Stimulated activated CD4-positive, alpha-beta T cell treated with anti-CD3 and anti-CD28 coated beads, Interleukin-15, amount 100 ng/mL, for 48 hours (primary cell): Measurements from ENCODE around the gene TSHZ2.

ENCODE experiments used
- DNase-seq, 2 donors: peaks; one replicate each; pipeline ENCODE4 v3.0.0-alpha.2; 2020; ENCODE audit warnings: low read depth in 2 of 2

TSHZ2 gene

DNA sequence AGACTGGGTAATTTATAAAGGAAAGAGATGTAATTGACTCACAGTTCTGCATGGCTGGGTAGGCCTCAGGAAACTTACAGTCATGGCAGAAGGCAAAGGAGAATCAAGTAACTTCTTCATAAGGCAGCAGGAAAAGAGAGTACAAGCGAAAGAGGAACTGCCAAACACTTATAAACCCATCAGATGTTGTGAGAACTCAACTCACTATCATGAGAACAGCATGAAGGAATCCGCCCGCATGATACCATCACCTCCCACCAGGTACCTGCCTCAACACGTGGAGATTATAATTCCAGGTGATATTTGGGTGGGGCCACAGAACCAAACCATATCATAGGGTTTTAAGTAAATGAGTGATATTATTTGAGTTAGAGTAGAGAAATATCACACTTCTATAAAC lies 189.3 kb downstream of the TSHZ2 start:
- no peak for DNase-seq

DNA sequence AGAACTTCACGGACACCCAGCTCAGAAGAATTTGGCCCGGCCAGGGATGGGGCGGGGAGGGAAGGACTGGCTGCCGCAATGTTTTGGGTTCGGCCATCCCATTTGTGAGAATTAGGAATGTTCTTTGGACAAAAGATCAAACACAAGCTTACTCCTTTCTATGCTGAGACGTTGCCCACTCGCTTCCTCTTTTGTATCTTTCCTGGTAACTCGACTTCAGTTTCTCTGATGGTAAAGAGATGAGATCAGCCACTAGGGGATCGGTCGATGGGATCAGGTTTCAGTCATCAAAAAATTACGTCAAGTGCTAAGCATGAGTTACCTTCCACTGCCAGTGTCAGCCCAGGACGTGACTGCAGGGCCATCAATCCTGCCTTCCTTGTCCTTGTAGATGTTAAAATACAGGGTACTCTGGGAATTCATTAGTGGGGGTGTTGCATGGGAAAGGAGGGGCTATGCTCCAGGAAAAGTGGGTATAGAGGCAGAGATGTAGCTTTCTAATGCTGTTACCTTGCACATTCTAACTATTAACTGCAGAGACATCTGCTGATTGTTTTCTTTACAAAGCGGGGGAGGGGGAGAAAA lies 190.2 kb downstream of the TSHZ2 start:
- DNase-seq, result no peak

DNA sequence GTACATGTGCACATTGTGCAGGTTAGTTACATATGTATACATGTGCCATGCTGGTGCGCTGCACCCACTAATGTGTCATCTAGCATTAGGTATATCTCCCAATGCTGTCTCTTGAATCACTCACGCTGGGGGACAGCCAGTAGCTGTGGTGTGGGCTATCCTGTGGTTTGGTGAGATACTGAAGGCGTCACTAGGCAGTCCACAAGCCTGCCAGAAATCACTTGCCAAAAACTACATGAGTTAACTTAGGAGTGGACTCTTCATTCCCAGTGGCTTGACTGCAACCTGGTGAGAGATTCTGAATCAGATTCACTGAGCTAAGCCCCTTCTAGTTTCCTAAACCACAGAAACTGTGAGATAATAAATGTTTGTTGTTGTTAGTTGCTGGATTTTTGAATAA lies 191.3 kb downstream of the TSHZ2 start:
- DNase-seq, result no peak

DNA sequence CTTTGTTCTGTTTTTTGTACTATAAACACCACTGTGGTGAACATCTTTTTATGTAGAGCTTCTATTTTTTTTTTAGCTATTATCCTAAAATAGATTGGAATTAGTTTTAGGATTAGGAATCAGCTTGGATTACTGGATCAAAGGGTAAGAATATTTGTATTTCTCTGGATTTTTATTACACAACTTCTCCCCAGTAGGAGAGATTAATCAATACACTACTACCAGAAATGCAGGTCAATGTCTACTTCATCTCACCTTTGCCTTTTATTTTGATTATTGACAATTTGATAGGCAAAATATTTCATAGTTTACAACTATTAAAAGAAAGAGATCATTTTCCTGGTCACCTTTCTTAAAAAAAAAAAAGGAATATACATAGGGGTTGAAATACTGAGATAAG lies 191.9 kb downstream of the TSHZ2 start:
- DNase-seq, result no peak

DNA sequence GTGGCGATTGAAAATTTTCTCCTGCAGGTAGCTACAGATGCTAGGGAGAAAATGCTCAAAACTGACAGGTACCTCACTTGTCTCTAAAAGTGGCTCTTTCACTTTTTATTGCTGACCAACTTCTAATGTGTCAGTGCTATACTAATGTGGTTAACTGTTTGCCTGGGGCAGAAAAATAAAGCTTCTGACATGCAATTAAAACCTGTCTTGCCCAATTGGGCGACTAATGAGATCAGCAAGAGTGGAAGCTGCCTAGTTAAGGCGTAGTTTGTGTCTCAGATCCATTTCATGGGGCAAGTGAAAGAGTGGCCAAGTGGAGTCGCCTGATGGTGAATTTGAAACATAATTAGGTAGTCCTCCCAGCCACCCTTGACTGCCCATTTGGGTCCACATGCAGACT lies 193.3 kb downstream of the TSHZ2 start:
- no peak for DNase-seq

DNA sequence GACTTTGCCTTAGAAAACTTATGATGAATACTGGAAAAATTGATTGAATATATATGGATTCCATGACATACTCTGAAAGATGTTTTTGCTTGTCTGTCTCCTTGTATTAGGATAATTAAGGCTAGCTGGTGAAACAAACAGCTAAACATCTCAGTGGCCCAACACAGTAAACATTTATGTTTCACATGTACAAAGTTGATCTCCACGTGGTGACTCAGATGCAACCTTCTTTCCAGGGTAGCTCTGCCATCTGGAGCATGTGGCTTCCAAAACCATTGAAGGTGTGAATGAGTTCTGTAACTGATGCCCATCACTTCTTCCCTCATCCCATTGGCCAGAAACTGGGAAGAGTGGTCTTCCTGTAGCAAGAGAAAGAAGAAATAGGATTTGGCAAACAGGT lies 196.3 kb downstream of the TSHZ2 start:
- DNase-seq, result no peak

DNA sequence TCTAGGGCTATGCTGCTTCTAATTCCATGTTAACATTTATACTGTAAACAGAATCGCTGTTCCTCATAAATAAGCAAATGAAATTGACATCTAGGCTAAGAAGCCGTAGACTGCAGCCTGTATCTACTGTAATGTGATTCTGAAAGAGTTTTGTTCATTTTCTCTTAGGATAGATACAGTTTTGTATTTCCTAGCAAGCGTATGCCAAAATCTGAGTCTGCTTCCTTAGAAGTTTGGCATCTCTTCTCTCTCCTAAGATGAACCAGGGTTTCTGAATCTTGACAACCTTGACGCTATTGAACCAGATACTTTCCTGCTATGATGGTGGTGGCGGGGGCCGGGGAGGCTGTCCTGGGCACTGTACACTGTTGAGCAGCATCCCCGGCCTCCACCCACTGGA lies 198.0 kb downstream of the TSHZ2 start:
- DNase-seq, result no peak

DNA sequence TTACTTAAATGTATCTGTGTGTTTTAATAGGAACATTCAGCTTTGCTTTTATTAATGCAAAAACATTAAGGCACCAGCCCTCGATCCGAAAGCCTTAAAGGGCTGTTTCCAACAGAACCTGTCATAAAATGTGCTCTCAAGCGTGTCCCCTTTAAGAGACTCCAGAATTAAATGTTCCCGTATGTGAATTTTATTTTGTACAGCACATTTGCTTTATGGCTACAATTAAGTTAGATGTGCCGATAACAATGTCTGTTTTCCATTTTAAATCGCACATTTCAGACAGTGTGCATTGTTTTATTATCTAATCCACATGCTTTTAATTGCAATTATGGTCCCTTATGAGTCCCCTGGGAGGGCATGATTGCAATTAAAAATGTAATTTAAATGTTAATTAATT lies 198.9 kb downstream of the TSHZ2 start:
- DNase-seq, result no peak

DNA sequence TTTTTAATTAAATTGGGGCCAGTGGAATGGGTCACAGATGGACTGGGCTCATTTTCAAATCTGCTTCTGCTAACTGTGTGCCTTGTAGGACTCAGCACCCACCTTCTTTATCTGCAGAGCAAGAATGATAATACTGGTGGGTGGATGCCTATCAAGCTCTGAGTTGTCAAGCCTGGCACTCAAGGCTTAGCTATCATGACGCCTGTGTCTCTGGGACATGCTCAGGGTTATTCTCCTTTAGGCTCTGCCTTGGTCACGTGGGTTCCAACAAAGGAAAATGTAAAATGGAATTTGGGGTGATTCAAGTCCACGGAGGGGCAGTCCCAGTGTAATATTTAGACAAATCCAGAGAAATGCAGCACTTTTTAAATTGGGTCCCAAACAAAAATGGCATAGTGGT lies 202.3 kb downstream of the TSHZ2 start:
- DNase-seq, result no peak

DNA sequence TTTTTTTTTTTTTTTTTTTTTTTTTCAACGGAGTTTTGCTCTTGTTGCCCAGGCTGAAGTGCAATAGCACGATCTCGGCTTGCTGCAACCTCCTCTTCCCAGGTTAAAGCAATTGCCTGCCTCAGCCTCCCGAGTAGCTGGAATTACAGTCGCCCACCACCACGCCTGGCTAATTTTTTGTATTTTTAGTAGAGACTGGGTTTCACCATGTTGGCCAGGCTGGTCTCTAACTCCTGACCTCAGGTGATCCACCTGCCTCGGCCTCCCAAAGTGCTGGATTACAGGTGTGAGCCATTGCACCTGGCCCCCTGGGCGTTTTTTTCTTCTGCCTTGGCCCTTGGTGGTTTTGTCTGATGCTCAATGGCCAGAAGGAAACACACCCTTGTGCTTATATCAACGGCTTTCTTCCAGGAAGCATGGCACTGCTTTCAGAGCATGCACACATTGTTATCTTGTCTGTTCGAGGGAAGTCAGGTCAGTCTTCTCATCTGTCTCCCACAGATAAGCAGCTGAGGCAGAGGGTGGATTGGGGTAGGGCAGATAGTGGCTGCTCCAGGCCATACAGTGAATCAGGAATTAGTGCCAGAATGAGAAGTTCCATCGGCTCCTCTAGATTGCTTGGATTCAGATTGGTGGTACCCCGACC lies 203.1 kb downstream of the TSHZ2 start:
- no peak for DNase-seq

DNA sequence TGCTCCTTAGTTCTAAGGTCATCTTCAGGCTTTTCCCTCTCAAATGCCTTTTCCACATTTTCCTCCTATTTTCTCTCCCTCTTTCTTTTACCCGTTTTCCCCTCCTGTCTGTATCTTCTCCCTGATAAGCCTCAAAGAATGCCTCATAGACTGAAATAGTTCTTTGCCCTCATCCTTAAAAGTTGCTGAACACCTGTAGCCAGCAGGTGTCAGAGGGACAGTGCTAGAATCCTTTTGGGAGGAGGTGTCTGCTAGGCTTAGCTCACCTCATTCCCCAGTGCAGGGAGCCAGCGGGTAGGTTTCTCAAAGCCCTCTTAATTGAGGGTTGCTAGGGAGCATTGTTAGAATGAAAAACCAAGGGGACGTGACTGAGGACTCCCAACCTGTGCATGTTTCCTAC lies 204.0 kb downstream of the TSHZ2 start:
- DNase-seq, result no peak

DNA sequence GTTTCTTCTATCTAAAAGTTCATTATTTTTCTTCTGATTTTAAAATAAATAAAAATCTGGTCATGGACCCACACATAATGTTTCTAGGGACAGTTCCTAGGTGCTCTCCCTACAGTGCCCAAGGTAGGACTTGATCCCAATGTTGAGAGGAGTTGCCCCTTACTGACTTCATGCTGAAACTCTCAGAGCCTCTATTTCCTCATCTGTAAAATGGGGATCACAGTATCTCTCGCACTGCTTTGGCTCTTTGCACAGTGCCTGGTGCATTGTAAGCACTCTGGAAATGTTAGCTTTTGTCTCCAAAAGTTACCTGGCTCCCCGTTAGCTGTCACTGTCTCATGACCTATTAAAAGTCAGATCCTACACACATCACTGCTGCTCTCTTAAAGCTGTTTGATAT lies 205.5 kb downstream of the TSHZ2 start:
- no peak for DNase-seq

DNA sequence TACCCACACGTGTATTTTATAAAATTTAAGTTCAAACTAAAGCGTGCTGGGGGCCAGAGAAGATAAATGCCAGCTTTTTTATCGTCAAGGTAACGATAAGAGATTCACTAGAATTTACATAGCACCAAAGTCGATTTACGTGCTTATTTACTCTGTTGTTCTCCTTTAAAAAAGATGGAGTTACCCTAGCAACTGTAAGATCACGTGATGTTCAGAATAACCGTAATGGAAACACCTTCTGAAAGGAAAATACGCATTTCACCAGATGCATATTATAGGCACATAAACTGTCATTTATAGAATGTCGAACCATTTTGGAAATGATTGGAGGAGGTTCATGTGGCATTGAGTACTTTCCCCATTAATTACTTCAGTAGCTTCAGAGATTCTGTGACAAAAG lies 207.6 kb downstream of the TSHZ2 start:
- DNase-seq, result no peak

DNA sequence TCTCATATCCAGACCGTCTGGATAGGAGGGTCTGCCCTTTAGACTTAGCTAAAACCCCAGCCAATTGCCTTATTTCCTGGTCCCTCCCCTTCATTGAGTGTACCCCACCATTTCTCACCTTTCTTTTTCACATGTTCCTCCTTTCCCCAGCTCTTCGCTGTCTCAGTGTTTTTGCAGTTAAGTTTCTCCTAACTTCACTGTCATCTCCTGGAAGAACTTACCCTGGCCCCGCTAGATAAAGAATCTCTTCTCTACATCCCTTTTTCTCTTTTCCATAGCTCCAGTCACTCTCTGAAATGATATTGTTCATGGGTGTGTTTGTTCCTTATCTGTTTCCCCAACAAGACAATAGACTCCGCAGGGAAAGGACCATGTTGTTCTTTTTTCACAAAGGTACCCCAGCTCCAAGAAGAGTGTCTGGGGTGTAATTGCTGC lies 208.8 kb downstream of the TSHZ2 start:
- no peak for DNase-seq

DNA sequence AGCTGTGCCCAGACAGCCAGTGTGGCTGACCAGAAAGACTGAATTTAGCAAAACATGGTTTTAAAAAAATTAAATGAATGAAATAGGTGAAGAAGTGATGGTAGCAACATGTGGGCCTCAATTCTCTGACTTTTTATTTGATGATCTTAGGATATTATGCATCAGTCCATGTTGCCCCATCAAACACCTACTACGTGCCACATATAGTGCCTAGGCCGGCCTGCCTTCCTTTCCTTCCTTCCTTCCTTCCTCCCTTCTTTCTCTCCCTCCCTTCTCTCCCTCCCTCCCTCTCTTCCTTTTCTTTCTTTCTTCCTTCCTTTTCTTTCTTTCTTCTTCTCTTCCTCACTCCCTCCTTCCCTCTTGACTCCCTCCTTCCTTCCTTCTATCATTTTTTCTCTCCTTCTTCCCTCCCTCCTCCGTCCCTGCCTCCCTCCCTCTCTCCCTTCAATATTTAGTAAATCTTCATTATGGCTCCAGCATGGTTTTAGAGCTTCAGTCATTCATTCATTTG lies 209.8 kb downstream of the TSHZ2 start:
- DNase-seq, result no peak

DNA sequence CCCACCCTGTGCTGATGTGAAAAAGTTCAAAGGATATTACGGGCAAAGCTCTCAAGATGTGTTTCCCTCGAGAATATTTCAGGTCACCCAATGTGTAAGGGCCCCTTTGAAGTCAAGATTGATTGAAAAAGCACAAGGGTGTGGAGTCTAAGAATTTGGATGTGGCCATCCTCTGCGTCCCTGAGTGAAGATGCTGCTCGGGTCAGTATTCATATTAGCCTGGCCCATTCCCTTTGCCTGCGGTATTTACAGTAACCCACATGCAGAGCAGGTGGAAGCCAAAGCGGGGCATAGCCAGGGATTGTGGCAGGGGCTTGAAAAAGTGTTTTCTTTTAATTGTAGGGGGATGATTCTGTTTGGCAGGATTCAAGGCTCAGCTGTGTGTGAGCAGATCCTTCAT lies 211.0 kb downstream of the TSHZ2 start:
- no peak for DNase-seq

DNA sequence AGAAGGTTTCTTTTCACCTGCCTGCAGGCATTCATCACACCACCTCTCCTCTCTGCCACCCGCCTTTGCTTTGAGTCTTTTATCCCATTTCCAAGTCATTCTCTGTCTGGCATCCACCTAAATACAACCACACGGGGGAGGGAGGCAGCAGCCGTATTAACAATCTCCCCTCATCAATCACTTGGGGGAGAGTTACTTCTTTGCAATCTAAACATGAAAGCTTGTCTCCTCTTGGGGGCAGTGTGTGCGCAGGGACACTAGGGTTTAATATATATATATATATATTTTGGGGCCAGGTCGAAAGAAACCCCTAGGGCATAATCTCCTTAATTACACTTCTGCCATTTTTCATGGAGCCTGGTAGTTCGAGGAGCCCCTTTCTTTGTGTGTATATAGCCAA lies 214.5 kb downstream of the TSHZ2 start:
- no peak for DNase-seq

DNA sequence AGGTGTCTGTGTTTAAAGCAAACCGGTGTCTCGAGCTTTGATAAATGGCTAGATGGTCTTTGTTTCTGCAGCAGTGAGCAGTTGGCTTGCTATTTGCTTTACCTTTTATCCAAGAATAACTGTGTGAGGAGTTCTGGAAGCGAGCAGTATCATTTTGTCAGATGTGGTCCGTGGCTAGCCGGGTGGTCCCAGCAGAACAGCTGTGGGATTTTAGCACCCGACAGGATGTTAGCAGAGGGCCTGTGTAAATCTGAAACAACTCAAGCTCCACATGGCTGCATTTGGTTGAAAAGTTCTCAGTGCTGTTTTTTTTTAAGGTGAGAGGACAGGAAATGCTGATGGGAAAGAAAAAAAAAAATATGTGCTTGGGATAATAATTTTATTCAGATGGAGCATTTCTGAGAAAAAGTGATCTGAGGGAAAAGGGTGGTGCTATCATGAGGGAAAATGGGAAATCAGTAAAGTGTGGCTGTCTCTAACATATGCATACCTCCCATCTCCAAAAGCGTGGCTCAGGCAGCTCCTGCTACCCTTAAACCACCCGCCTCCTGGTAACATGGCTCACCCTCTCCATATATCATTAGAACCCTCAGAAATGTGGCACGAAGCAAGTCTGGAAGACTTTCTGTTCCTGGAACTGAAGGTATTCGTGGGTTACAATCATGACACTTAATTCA lies 215.4 kb downstream of the TSHZ2 start:
- no peak for DNase-seq

DNA sequence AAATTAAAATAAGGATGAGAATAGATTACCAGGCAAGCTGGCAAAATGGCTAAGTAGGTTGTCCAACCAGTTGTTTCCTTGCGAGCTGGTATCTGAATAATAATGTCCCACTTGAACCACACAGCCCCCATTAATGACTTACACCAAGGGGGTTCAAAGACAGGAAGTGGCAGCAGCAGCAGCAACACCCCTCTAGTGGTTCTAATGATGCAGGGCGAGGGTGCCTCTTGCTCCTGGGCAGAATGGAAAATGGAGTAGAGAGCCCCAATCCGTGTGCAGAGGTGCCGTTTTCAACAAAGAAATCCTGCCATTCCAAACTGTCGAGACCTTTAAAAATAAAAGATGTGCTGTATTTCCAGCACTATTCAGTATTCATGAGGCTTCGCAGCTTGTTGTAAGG lies 218.1 kb downstream of the TSHZ2 start:
- no peak for DNase-seq

DNA sequence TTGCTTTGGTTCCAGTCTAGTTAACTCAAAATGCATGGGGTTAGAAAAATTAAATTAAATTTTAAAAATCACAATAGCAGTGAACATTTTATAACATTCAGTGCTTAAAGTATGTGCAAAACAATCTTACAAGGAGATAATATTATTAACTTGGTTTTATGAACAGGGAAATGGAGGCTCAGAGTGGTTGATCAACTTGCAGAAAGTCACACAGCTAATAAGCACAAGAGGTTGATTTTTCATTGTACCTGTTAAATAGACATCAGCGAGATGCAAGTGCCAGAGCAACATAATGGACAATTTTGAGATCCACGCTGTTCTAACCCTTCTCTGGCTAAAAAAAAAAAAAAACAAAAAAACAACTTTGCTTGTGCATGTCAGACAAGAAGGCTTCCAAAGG lies 219.8 kb downstream of the TSHZ2 start:
- DNase-seq, result no peak

DNA sequence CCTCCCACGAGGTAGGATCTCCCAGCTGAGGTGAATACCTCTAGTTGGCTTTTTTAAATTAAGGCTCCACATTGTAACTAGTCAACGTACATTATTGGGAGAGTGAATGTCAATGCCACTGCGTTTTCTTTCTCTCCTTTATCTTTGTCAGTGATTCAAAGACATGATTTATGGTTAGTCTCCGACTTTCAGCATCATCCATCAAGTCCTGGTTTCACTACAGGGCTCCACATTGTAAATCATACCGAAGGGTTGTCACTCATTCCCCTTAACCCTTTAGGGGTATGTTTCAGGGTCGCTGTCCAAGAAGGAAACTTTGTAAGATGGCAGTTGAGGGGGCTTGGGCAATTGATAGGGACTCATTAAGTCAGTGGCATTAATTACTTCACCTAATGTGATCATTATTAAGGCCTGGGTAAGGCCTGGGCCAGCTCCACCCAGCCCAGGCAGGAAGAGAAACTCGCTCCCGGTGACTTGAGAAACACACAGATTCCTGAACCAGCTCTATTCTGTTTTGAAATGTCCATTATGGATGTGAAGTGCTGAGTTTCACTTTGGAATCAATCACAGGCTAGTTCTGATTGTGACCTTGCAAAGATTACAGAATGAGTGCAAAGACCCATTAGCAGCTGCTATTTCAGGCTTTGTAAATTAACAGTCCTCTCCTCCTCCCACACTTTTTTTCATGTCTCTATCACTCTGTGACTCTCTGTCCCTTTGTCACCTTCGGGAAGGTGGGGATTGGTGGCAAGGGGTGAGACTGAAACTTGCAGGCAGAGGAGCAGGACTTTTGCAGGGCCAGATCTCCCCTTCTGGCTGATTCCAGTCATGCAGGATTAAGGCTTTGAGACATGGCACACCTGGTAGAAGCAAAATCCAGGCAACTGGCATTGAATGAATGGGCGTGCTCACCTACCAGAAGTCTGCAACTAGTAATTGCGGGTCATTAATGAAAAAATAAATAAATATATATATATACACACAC lies 222.4 kb downstream of the TSHZ2 start:
- no peak for DNase-seq
